OCI-LY3 (cell line): ENCODE measurements around the gene TBCE.

ENCODE experiments used
- CTCF ChIP-seq: fragments of 200-600, 300-600 bp; sonication (generic); IDR thresholded peaks from 2 replicates; pipeline ENCODE4 v1.5.1; 2014; ENCODE audit warnings: antibody characterized with exemption, low read length, low read depth
- EZH2phosphoT487 ChIP-seq: fragments of 200-600 bp; shearing (Covaris generic); IDR thresholded peaks from 2 replicates; pipeline ENCODE4 v1.6.1; 2018; ENCODE audit warnings: antibody characterized with exemption, mixed run types, low read depth

DNA sequence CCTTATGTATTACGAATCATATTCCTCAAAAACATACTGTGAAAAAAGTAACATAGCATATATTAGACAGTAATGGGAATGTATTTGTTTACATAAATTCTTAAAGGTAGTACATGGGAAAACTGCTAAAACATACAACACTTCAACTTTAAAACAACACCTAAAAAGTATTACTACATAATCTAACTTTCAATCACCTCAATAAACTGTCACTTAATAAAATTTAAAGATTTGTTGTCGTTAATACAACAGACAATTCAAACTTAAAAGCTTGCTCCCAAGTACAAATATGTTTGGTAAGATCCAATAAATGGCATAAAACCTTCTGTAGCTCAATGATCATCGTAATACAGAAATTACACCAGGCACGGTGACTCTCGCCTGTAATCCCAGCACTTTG is 42.9 kb upstream of the TBCE start:
- TF ChIP-seq CTCF, result no peak
- TF ChIP-seq EZH2phosphoT487, result no peak
